ENCODE data around the gene USP37. TPM values are rescaled to one million over a fixed set of nuclear protein-coding genes. Genes with fewer than 3 reads are reported as not detected.
A peak's percentile ranks its signal among the peaks of the same experiment; 100 is the strongest.

Gene USP37
- total RNA-seq, 2 experiments from 2014 or later = 21.7 to 23.2 TPM

GRCh38 chr2:218421027-218421426 lies 147.1 kb downstream of the USP37 start:
- CTCF ChIA-PET = interaction anchor here (0.7 kb wide), 1 partner anchor 46 kb away, joined by 5 read pairs; no protein-coding TSS in a partner anchor
- H3K27ac Mint-ChIP-seq = no peak overlapping the region
- no peaks in the 10 kb centered on the region for H3K9me3 Mint-ChIP-seq
- DNase-seq = no peak
- H3K36me3 Mint-ChIP-seq (ENCODE audit: low read depth) = no peaks in the 10 kb centered on the region
- no peak overlapping the region for H3K4me3 Mint-ChIP-seq
- no peaks in the 10 kb centered on the region for H3K27me3 Mint-ChIP-seq (ENCODE audit: low read depth)
- intact Hi-C loops (cut with micrococcal nuclease) = no loop called here
- no peaks in the 10 kb centered on the region for H3K4me1 Mint-ChIP-seq (ENCODE audit: low read depth)

DNA sequence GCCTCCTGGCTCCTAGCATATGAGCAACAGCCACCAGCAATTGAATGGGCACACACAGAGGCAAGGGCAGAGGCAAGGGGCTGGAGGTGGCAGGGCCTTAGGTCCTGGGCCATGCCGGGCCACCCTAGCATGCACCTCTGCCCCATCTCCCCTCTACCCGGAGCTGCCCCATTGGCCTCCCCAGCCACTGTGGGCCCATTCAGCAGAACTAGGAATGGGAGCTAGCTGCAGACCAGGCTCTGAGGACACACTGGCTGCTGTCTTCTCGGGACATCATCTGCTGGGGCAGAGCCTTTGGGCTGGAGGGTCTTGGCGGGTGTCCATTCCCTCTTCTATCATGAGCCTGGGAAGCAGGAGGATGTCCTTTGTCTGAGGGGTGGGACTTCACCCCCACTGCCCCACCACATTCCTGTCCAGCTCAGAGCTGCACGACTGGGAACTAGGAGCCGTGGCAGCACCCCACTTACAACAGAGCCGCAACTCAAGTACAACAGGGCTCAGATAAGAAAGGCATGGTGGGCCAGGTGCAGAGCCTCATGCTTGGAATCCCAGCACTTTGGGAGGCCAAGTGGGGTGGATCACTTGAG lies 148.4 kb downstream of the USP37 start:
- no peak for DNase-seq
- no peak overlapping the region for H3K27ac Mint-ChIP-seq
- CTCF ChIA-PET = no interaction called here
- intact Hi-C loops (cut with micrococcal nuclease) = no loop called here
- H3K27me3 Mint-ChIP-seq (ENCODE audit: low read depth) = no peaks in the 10 kb centered on the region
- no peaks in the 10 kb centered on the region for H3K4me1 Mint-ChIP-seq (ENCODE audit: low read depth)
- no peaks in the 10 kb centered on the region for H3K9me3 Mint-ChIP-seq
- no peak overlapping the region for H3K4me3 Mint-ChIP-seq
- H3K36me3 Mint-ChIP-seq (ENCODE audit: low read depth) = no peaks in the 10 kb centered on the region

GRCh38 chr2:218418717-218419458 lies 149.3 kb downstream of the USP37 start, which contains the start of gene VIL1:
TSS of gene VIL1 (plus strand) at chr2:218419123. CDS start at chr2:218423779, 4,656 bp downstream.
- CTCF ChIA-PET = no interaction called here
- Mint-ChIP-seq H3K36me3 (ENCODE audit: low read depth) (no peaks in the 10 kb centered on the region), H3K4me3 (no peak within 1 kb of the TSS), H3K4me1 (ENCODE audit: low read depth) (no peaks in the 10 kb centered on the region), H3K9me3 (no peaks in the 10 kb centered on the region), H3K27ac (no peak within 1 kb of the TSS), H3K27me3 (ENCODE audit: low read depth) (no peaks in the 10 kb centered on the region)
- no peak for DNase-seq
- intact Hi-C loops (cut with micrococcal nuclease) = no loop called here

GRCh38 chr2:218418321-218418716 lies 149.8 kb downstream of the USP37 start:
- Mint-ChIP-seq H3K36me3 (ENCODE audit: low read depth) (no peaks in the 10 kb centered on the region), H3K9me3 (no peaks in the 10 kb centered on the region), H3K27ac (no peak overlapping the region), H3K27me3 (ENCODE audit: low read depth) (no peaks in the 10 kb centered on the region), H3K4me1 (ENCODE audit: low read depth) (no peaks in the 10 kb centered on the region), H3K4me3 (no peak overlapping the region)
- CTCF ChIA-PET = no interaction called here
- intact Hi-C loops (cut with micrococcal nuclease) = no loop called here
- no peak for DNase-seq

DNA sequence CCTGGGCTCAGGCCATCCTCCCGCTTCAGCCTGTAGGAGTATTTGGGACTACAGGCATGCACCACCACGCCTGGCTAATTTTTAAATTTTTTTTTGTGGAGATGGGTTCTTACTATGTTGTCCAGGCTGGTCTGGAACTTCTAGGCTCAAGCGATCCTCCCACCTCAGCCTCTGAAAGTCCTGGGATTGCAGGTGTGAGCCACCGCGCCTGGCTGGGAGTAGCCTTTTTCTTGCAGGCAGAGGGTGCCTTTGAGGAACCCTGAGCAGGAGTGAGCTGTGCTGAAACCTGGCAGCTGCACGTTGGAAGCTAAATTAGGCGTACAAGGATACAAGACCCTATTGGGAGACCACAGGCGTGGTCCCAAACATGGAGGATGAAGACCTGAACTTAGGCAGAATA lies 160.4 kb downstream of the USP37 start:
- intact Hi-C loops (cut with micrococcal nuclease) = loop anchor here (1.0 to 10.0 kb wide), 4 partner anchors 109 to 767 kb away; partner anchors contain the start of genes AAMP, CNPPD1, PNKD and RETREG2
- CTCF ChIA-PET = interaction anchor here (1.2 kb wide), 1 partner anchor 303 kb away, joined by 3 read pairs; the partner anchor contains the start of gene TTLL4
- no peak for DNase-seq
- no peaks in the 10 kb centered on the region for H3K9me3 Mint-ChIP-seq
- no peak overlapping the region for H3K27ac Mint-ChIP-seq
- peaks cover 34% of the 10 kb centered on the region for H3K4me1 Mint-ChIP-seq (ENCODE audit: low read depth)
- H3K27me3 Mint-ChIP-seq (ENCODE audit: low read depth) = peaks cover 2% of the 10 kb centered on the region
- peaks cover 1% of the 10 kb centered on the region for H3K36me3 Mint-ChIP-seq (ENCODE audit: low read depth)
- no peak overlapping the region for H3K4me3 Mint-ChIP-seq

DNA sequence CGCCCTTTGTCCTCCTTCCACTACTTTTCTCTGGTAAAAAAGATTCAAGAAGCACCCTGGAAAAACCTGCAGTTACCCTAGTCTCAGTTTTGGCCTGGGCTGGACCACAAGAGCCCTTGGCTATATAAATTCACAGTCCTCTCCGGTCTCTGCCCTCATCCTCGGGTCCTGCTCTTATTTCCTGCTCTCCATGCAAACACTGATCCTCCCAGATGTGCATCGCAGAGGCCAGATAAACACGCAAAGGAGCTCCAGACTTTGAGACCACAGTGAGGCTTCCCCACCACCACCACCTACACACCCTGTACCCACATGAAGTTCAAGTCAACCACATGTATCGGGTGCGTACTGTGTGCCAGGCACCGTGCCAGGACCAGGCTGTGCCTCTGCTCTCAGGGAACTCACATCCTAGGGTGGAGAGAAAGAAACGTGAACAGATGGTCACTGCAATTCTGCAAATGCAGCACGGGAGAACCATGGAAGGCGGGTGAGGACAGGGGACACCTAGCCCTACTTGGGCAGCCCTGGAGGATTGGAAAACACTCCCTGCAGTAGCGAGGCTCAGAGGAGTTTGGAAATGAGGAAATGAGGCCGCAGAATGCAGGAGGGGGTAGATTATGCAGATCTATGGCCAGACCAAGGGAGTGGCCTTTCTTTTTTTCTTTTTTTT lies 161.1 kb downstream of the USP37 start:
- H3K9me3 Mint-ChIP-seq = no peaks in the 10 kb centered on the region
- CTCF ChIA-PET = interaction anchor here (0.8 to 1.2 kb wide), 5 partner anchors 58 to 304 kb away, joined by 3 to 5 read pairs (median 3); partner anchors contain the start of gene TTLL4
- intact Hi-C loops (cut with micrococcal nuclease) = loop anchor here (1.0 to 10.0 kb wide), 16 partner anchors 11 to 981 kb away; partner anchors contain the start of genes AAMP, BCS1L, CNOT9 and CNPPD1
- H3K27ac Mint-ChIP-seq = peak overlapping the region; percentile 65
- peaks cover 1% of the 10 kb centered on the region for H3K36me3 Mint-ChIP-seq (ENCODE audit: low read depth)
- peaks cover 30% of the 10 kb centered on the region for H3K4me1 Mint-ChIP-seq (ENCODE audit: low read depth)
- H3K4me3 Mint-ChIP-seq = peak overlapping the region; percentile 61
- H3K27me3 Mint-ChIP-seq (ENCODE audit: low read depth) = peaks cover 2% of the 10 kb centered on the region
- DNase-seq = peak; percentile 62

- peak overlapping the region; percentile 82 for H3K4me3 Mint-ChIP-seq
- peaks cover 1% of the 10 kb centered on the region for H3K36me3 Mint-ChIP-seq (ENCODE audit: low read depth)
- H3K27me3 Mint-ChIP-seq (ENCODE audit: low read depth) = peaks cover 2% of the 10 kb centered on the region
- H3K9me3 Mint-ChIP-seq = no peaks in the 10 kb centered on the region
- peak overlapping the region; percentile 75 for H3K27ac Mint-ChIP-seq
- peaks cover 34% of the 10 kb centered on the region for H3K4me1 Mint-ChIP-seq (ENCODE audit: low read depth)
- intact Hi-C loops (cut with micrococcal nuclease) = loop anchor here (1.0 to 10.0 kb wide), 15 partner anchors 10 to 982 kb away; partner anchors contain the start of genes AAMP, BCS1L, CNOT9 and CNPPD1
- CTCF ChIA-PET = interaction anchor here (0.8 to 1.2 kb wide), 4 partner anchors 59 to 300 kb away, joined by 3 to 5 read pairs (median 3); no protein-coding TSS in a partner anchor
- DNase-seq = peak; percentile 96
Observed at GRCh38 chr2:218406209-218406948, 161.8 kb downstream of the USP37 start.

- Mint-ChIP-seq H3K4me3 (peak overlapping the region; percentile 82), H3K4me1 (ENCODE audit: low read depth) (peaks cover 38% of the 10 kb centered on the region), H3K9me3 (no peaks in the 10 kb centered on the region), H3K27ac (peak overlapping the region; percentile 75), H3K36me3 (ENCODE audit: low read depth) (peaks cover 1% of the 10 kb centered on the region), H3K27me3 (ENCODE audit: low read depth) (peaks cover 2% of the 10 kb centered on the region)
- CTCF ChIA-PET = interaction anchor here (0.7 kb wide), 1 partner anchor 115 kb away, joined by 3 read pairs; no protein-coding TSS in a partner anchor
- intact Hi-C loops (cut with micrococcal nuclease) = loop anchor here (1.0 to 10.0 kb wide), 15 partner anchors 9 to 983 kb away; partner anchors contain the start of genes AAMP, BCS1L, CNOT9 and CNPPD1
- no peak for DNase-seq
Observed at GRCh38 chr2:218405746-218406208, 162.4 kb downstream of the USP37 start.

DNA sequence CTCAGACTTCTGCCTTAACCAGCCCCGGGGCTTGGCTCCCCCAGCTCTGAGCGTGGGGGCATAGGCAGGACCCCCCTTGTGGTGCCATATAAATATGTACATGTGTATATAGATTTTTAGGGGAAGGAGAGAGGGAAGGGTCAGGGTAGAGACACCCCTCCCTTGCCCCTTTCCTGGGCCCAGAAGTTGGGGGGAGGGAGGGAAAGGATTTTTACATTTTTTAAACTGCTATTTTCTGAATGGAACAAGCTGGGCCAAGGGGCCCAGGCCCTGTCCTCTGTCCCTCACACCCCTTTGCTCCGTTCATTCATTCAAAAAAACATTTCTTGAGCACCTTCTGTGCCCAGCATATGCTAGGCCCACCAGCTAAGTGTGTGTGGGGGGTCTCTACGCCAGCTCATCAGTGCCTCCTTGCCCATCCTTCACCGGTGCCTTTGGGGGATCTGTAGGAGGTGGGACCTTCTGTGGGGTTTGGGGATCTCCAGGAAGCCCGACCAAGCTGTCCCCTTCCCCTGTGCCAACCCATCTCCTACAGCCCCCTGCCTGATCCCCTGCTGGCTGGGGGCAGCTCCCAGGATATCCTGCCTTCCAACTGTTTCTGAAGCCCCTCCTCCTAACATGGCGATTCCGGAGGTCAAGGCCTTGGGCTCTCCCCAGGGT lies 162.9 kb downstream of the USP37 start:
- H3K36me3 Mint-ChIP-seq (ENCODE audit: low read depth) = peaks cover 1% of the 10 kb centered on the region
- CTCF ChIA-PET = interaction anchor here (0.7 to 1.2 kb wide), 2 partner anchors 103 to 114 kb away, joined by 3 read pairs; no protein-coding TSS in a partner anchor
- peaks cover 2% of the 10 kb centered on the region for H3K27me3 Mint-ChIP-seq (ENCODE audit: low read depth)
- no peaks in the 10 kb centered on the region for H3K9me3 Mint-ChIP-seq
- peaks cover 38% of the 10 kb centered on the region for H3K4me1 Mint-ChIP-seq (ENCODE audit: low read depth)
- intact Hi-C loops (cut with micrococcal nuclease) = loop anchor here (5.0 to 10.0 kb wide), 2 partner anchors 267 to 770 kb away; partner anchors contain the start of genes CNPPD1, RETREG2, RNF25 and SLC23A3
- H3K4me3 Mint-ChIP-seq = peak overlapping the region; percentile 82
- H3K27ac Mint-ChIP-seq = peak overlapping the region; percentile 75
- DNase-seq = no peak

GRCh38 chr2:218404351-218405085 lies 163.6 kb downstream of the USP37 start:
- intact Hi-C loops (cut with micrococcal nuclease) = loop anchor here (5.0 to 10.0 kb wide), 2 partner anchors 268 to 770 kb away; partner anchors contain the start of genes CNPPD1, RETREG2, RNF25 and SLC23A3
- CTCF ChIA-PET = interaction anchor here (0.7 to 1.2 kb wide), 2 partner anchors 102 to 114 kb away, joined by 3 read pairs; no protein-coding TSS in a partner anchor
- Mint-ChIP-seq H3K27me3 (ENCODE audit: low read depth) (peaks cover 2% of the 10 kb centered on the region), H3K36me3 (ENCODE audit: low read depth) (peaks cover 1% of the 10 kb centered on the region), H3K27ac (no peak overlapping the region), H3K4me3 (no peak overlapping the region), H3K4me1 (ENCODE audit: low read depth) (peaks cover 39% of the 10 kb centered on the region), H3K9me3 (no peaks in the 10 kb centered on the region)
- no peak for DNase-seq
